Smooth muscle cell (in vitro differentiated cells): ENCODE data around the gene ST7L. TPM values are rescaled to one million over a fixed set of nuclear protein-coding genes. Genes with fewer than 3 reads are reported as not detected.

Experiments
- DNase-seq: peaks from one replicate; lab custom pipeline; 2025; ENCODE audit not compliant: unreplicated experiment; lab: John Stamatoyannopoulos, UW
- H2AFZ ChIP-seq: fragments of 200-600 bp; sonication (generic); 2 replicates; pipeline ENCODE4 v1.6.0; 2016; ENCODE audit warnings: antibody characterized with exemption, low read depth, mild to moderate bottlenecking
- H3F3A ChIP-seq: fragments of 200-600 bp; sonication (generic); 2 replicates; pipeline ENCODE4 v1.6.0; 2017; ENCODE audit warnings: antibody characterized with exemption, low read depth
- H3K27ac ChIP-seq: fragments of 200-600 bp; sonication (generic); 2 replicates; pipeline ENCODE4 v1.5.1; 2016; ENCODE audit warnings: low read depth, mild to moderate bottlenecking
- H3K27me3 ChIP-seq: fragments of 200-600 bp; sonication (generic); 2 replicates; pipeline ENCODE4 v1.6.1; 2016; ENCODE audit warnings: low read depth, mild to moderate bottlenecking
- H3K36me3 ChIP-seq: fragments of 200-600 bp; sonication (generic); 2 replicates; pipeline ENCODE4 v1.5.1; 2016; ENCODE audit warnings: low read depth
- H3K4me1 ChIP-seq: fragments of 200-600 bp; sonication (generic); 2 replicates; pipeline ENCODE4 v1.5.1; 2016; ENCODE audit warnings: low read depth
- H3K4me2 ChIP-seq: fragments of 200-600 bp; sonication (generic); 2 replicates; pipeline ENCODE4 v1.6.0; 2016; ENCODE audit warnings: mild to moderate bottlenecking
- H3K4me3 ChIP-seq: fragments of 200-600 bp; sonication (generic); 2 replicates; pipeline ENCODE4 v1.5.1; 2016; ENCODE audit warnings: mild to moderate bottlenecking
- H3K79me2 ChIP-seq: fragments of 200-600 bp; sonication (generic); 2 replicates; pipeline ENCODE4 v1.6.0; 2016; ENCODE audit warnings: low read depth, mild to moderate bottlenecking
- H3K9ac ChIP-seq: fragments of 200-600 bp; sonication (generic); 2 replicates; pipeline ENCODE4 v1.6.0; 2016; ENCODE audit warnings: low read depth
- H3K9me3 ChIP-seq: fragments of 200-600 bp; sonication (generic); replicated peaks from 2 replicates; pipeline ENCODE4 v1.5.1; 2016; ENCODE audit warnings: low read depth
- H4K20me1 ChIP-seq: fragments of 200-600 bp; sonication (generic); 2 replicates; pipeline ENCODE4 v1.6.0; 2016; ENCODE audit warnings: low read depth
- WGBS: methylation state at CpG from one replicate; pipeline ENCODE4 v1.1.7; 2016; ENCODE audit warnings: low lambda C conversion rate; 5-methylcytosine and 5-hydroxymethylcytosine counted together
- polyA plus RNA-seq: library from polyadenylated mRNA; unstranded; fragments of >200 nt; fragmentation: Nextera tagmentation; extraction: Ambion mirVana; gene quantifications from 2 replicates; pipeline ENCODE4 v1.2.1, GENCODE V29; 2016
- total RNA-seq: library from RNA; depleted of rRNA; stranded (reverse); fragments of >200 nt; gene quantifications from 2 replicates; pipeline ENCODE4 v1.2.3, GENCODE V29; 2014
- TF ChIP-seq, protein P1 (sequence below): fragments of 200-600 bp; sonication (generic); IDR thresholded peaks from 2 replicates; pipeline ENCODE4 v1.5.1; 2017; ENCODE audit warnings: borderline replicate concordance, mild to moderate bottlenecking, antibody characterized with exemption; ENCODE audit not compliant: insufficient read depth, poor library complexity, severe bottlenecking

The ST7L gene
- total and polyA plus RNA-seq, 2 experiments from 2014 or later = 11.8 to 28.0 TPM

- Histone ChIP-seq H3K27ac (no peak overlapping the region), H3K4me3 (no peak overlapping the region), H3K79me2 (no peaks in the 10 kb centered on the region), H3K9ac (no peak overlapping the region), H4K20me1 (no peaks in the 10 kb centered on the region), H3F3A (no peaks in the 10 kb centered on the region), H3K4me1 (peaks cover 18% of the 10 kb centered on the region), H2AFZ (no peak overlapping the region), H3K9me3 (no peaks in the 10 kb centered on the region), H3K36me3 (no peaks in the 10 kb centered on the region), H3K27me3 (peaks cover 53% of the 10 kb centered on the region), H3K4me2 (peak overlapping the region; percentile 99)
- no peak for DNase-seq
- WGBS = 33% methylated on average over 2 of the region's 2 CpGs
- TF ChIP-seq, protein P1, sequence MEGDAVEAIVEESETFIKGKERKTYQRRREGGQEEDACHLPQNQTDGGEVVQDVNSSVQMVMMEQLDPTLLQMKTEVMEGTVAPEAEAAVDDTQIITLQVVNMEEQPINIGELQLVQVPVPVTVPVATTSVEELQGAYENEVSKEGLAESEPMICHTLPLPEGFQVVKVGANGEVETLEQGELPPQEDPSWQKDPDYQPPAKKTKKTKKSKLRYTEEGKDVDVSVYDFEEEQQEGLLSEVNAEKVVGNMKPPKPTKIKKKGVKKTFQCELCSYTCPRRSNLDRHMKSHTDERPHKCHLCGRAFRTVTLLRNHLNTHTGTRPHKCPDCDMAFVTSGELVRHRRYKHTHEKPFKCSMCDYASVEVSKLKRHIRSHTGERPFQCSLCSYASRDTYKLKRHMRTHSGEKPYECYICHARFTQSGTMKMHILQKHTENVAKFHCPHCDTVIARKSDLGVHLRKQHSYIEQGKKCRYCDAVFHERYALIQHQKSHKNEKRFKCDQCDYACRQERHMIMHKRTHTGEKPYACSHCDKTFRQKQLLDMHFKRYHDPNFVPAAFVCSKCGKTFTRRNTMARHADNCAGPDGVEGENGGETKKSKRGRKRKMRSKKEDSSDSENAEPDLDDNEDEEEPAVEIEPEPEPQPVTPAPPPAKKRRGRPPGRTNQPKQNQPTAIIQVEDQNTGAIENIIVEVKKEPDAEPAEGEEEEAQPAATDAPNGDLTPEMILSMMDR = no peak
These were observed 116.1 kb downstream of the ST7L start for GRCh38 chr1:112502826-112503225.

DNA sequence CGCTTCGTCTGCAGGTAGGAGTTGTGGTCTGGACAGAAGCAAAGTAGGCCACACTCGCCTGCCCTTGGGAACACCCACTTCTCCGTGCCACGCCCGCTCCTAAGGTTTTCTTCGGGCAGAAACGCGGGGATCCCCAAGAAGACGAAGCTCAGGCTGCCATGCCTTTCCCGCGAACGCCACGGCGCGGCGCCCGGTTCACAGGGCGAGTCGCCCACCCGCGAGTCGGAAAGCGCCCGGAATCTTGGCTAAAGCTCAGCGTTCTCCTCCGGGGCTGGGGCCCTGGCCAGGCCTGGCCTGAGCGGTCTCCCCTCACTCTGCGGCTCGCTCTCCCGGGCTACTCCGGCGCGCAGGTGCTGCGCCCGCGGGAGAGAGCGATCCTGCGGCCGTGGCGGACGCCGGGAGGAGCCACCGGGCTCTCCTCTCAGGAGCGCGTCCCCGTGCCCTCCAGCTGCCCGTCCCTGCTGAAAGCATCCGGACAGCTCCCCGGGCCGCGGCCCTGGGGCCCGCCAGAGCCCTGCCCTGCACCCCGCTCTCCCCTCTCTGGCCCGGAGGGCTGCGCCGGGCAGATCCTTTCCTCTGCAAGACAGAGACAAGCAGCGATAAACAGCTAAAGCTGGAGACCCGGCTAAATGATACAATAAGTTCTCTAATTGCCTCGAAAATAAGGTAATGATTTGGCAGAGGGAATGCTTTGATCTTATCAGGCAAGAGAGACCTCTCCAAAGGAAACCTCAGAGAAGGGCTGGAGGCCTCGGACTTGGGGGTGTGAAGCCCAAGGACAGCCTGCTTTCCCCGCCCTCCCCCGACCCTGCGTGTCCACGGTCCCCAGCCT, 116.9 kb downstream of the ST7L start:
- no peaks in the 10 kb centered on the region for H3K9me3 ChIP-seq
- DNase-seq = peak; percentile 53
- peaks cover 18% of the 10 kb centered on the region for H3K4me1 ChIP-seq
- no peaks in the 10 kb centered on the region for H3K36me3 ChIP-seq
- H3F3A ChIP-seq = no peaks in the 10 kb centered on the region
- H3K4me2 ChIP-seq = peak overlapping the region; percentile 99
- no peak overlapping the region for H3K27ac ChIP-seq
- no peak overlapping the region for H3K9ac ChIP-seq
- H3K79me2 ChIP-seq = no peaks in the 10 kb centered on the region
- TF ChIP-seq, protein P1 = peak; percentile 55
- H4K20me1 ChIP-seq = no peaks in the 10 kb centered on the region
- no peak overlapping the region for H2AFZ ChIP-seq
- peak overlapping the region; percentile 66 for H3K4me3 ChIP-seq
- 5% methylated on average over 57 of the region's 65 CpGs for WGBS
- peaks cover 45% of the 10 kb centered on the region for H3K27me3 ChIP-seq

GRCh38 chr1:112496290-112496689, 122.7 kb downstream of the ST7L start:
- 81% methylated on average over 5 of the region's 5 CpGs for WGBS
- TF ChIP-seq, protein P1 = no peak
- H4K20me1 ChIP-seq = no peaks in the 10 kb centered on the region
- H3K27me3 ChIP-seq = peaks cover 23% of the 10 kb centered on the region
- no peaks in the 10 kb centered on the region for H3K4me1 ChIP-seq
- no peaks in the 10 kb centered on the region for H3K9me3 ChIP-seq
- no peaks in the 10 kb centered on the region for H3K79me2 ChIP-seq
- no peak for DNase-seq
- no peaks in the 10 kb centered on the region for H3K36me3 ChIP-seq
- no peak overlapping the region for H3K4me3 ChIP-seq
- H3K4me2 ChIP-seq = no peak overlapping the region
- H3K9ac ChIP-seq = no peak overlapping the region
- H2AFZ ChIP-seq = no peak overlapping the region
- H3K27ac ChIP-seq = no peak overlapping the region
- no peaks in the 10 kb centered on the region for H3F3A ChIP-seq

GRCh38 chr1:112493351-112493750, 125.6 kb downstream of the ST7L start:
- no peaks in the 10 kb centered on the region for H3K4me1 ChIP-seq
- no peak overlapping the region for H3K4me3 ChIP-seq
- no peaks in the 10 kb centered on the region for H3F3A ChIP-seq
- DNase-seq = no peak
- TF ChIP-seq, protein P1 = no peak
- no peaks in the 10 kb centered on the region for H3K79me2 ChIP-seq
- H3K9me3 ChIP-seq = no peaks in the 10 kb centered on the region
- no peaks in the 10 kb centered on the region for H3K36me3 ChIP-seq
- peaks cover 9% of the 10 kb centered on the region for H3K27me3 ChIP-seq
- H3K4me2 ChIP-seq = no peak overlapping the region
- no peak overlapping the region for H3K9ac ChIP-seq
- H3K27ac ChIP-seq = no peak overlapping the region
- H2AFZ ChIP-seq = no peak overlapping the region
- WGBS = 93% methylated on average over 6 of the region's 6 CpGs
- H4K20me1 ChIP-seq = no peaks in the 10 kb centered on the region
